NCI-H526 (cell line): ENCODE measurements around the gene HSD17B12.
"Not testable (repeated sequence)": the region's sequence is repeated elsewhere in the genome, so short reads cannot be mapped to it uniquely, and the experiment has no call there.

ENCODE experiments used
- DNase-seq, 2 experiments: peaks; one replicate each; lab custom pipeline; 2025; lab: John Stamatoyannopoulos, UW

HSD17B12 gene

DNA sequence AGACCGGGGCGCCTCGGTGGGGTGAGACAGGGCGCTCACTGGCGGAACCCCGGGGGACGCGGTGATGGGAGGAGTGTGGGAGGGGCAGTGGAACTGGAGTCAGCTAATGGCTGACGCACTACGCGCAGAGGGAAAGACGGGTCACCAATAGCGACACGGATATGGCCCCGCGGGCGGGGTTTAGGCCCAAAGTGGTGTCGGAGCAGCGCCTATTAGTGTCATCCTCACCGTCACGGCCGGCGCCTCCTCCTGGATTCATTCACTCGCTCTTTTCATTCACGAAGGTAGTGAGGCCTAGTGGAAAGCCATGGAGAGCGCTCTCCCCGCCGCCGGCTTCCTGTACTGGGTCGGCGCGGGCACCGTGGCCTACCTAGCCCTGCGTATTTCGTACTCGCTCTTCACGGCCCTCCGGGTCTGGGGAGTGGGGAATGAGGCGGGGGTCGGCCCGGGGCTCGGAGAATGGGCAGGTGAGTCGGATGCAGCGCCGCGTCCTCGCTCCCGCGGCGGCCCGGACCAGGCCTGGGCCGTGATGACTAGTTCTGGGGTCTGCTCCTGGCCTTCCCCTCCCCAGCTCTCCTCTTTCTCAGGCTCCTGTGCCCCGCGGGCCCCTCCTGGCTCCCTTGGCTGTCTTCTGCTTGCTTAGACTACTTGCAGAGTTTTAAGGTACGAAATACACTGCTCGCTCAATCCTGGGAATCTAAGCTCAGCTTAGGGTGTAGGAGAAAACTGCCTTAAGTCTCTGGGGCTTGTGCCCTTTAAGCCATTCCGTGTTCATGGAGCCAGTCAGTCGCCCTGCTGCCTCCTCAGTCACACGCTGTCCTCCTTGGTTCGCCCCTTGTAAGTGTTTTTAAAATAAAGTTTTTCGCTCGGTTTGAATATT is at the start of gene HSD17B12:
TSS of gene HSD17B12 (plus strand) at position 218 of the 880 bp plus-strand sequence. CDS start at position 308, 90 bp downstream.
- peak; percentile 99 to 100 for DNase-seq

DNA sequence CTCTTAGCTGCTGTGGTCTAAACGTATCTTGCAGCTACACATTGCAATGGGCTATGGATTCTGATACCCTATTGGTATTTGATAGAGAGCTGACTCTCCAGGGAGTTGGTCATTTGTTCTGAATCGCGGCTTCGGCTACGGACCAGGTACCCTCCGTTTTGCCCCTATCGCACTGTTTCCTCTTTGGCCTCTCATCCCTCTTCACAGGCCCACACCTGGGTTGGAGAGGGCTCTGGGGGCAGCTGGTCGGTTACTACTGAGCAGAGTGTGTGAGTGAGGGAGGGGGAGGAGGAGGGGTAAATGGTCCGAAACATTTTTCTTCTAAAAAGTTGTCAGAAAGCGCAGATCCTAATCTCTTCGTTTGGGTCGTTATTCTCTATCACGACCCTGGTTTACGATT is 48.8 kb upstream of the HSD17B12 start:
- no peak for DNase-seq

DNA sequence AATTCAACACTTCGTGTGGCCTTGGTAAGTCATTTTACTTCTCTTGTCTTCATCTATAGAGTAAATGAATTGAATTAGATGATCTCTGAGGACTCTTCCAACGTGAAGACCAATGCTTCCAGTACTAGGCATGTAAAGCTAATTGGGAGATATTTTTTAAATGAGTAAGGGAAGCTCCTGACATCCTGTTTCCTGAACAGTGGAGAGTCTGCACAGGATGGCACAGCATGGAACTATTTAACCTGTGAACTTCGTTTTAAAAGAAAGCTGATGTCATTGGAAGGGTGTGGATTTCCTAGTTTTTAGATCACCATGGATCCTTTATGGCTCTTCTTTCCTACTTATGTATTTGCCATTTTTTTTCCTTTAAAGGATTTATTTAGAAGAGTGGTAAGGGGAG is 48.4 kb upstream of the HSD17B12 start:
- no peak for DNase-seq

DNA sequence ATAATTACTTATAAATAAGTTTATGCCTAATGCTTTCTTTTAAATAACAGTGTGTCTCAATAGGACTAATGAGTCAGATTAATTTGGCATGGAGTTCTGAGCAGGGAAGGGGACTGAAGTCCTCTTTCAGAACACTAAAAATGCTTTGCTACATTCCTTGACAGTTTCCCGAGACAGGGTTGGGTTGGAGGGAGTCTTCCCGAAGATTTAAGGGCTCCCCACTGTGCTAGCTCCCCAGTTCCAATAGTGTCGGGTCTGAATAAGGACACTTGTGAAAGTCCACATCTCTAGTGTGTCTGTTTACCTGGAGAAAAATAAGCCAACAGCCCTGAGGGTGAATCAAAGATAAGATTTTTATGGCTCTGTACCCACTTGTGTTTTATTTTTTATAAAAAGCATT is 41.8 kb upstream of the HSD17B12 start:
- DNase-seq, result no peak

DNA sequence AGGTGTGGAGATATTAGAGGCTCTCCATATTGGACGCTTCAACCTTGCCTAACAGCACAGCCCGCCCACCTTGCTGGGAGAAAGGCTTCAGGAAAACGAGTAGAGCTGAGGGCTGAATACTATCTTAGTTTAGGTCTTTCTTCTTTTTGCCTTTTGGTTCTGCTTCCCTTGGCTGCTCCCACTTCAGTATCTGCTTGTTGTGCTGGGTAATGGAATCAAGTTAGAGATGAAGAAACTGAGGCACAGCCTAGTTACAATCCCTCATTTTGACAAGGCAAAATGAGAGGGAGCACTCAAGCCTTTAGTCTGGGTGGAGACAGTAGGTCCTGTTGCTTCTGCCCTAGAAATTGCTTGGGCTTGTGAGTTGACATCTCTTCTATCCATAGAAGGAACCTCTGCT is 41.3 kb upstream of the HSD17B12 start:
- DNase-seq, result no peak

DNA sequence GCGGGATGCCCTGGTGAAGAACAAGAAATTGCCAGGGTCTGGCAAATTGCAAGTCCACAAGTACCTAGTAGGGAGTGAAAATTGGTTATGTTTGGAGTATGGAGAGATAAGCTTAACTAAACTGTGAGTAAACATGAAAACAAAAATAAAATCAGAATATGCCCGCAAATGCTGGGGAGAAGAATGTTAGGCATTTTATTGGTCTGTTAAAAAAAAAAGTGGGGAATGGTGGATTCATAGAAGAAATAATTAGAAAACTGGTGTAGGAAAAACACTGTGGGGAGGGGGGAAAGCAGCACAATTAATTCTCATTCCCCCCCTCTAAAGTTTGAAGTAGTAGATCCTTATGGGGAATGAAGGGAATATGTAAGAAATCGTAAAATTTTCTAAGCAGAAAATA is 40.6 kb upstream of the HSD17B12 start:
- DNase-seq, result no peak

DNA sequence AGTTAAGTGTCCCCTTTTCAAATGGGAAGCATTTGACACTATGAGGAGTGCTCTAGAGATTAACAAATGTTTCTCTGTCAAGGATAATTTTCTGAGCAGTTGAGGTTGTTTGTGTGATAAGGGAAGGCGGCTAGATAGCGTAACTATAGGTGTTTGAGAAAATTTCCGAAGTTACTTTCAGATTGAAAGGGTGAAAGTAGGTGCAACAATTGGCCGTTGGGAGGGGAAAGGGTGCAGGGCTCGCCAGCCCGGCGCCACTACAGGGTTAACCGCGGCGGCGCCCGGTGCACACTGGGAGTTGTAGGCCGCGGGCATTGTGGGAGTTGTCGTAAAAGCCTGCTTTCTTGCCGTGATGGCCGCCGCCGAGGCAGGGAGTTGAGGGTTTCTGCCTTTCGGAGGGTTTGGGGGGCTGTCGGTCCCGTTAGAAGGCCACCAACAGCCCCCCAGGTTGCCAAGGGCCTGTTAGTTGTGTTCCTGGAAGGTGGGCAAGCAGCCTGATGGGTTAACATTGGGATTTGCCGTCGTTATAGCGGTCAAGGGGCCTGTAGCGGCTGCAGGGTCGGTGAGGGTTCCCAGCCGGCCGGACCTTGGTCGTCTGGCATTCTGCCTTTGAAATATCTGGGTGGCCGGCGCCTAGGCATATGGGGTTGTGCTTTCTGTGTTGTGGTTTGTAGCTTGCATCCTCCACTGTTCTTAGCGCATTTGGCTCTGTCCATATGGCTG is 36.5 kb upstream of the HSD17B12 start:
- peak; percentile 68 to 92 for DNase-seq

DNA sequence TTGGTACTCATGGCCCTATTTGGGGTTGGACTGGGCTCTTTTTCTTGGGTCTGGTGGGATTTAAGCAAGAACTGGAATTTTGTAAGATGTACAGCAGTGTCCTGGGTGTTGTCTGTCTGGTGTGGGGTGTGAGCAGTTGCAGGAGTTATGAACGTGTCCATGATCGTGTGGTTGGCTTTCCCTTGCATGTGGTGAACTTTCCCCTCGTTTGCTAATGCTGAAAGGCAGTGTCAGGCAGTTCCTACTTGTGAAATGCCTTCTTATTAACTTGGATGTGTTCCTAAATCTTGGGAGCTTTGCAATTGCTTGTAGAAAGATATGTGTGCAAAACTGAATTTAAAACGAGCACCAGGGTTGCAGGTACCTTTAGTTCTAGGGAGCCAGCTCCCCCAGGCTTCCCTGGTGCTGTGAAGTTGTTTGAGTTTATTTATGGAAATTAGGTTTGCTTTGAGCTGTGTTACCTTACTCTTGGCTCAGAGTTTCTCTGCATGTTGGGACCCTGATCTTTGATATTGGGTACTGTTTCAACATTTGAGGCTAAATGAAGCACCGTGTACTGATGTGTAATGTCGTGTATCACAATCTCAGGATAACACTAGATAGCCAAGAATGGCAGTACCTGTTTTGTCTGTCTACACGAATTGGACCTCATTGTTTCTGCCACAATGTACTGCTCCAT is 35.8 kb upstream of the HSD17B12 start:
- no peak for DNase-seq

DNA sequence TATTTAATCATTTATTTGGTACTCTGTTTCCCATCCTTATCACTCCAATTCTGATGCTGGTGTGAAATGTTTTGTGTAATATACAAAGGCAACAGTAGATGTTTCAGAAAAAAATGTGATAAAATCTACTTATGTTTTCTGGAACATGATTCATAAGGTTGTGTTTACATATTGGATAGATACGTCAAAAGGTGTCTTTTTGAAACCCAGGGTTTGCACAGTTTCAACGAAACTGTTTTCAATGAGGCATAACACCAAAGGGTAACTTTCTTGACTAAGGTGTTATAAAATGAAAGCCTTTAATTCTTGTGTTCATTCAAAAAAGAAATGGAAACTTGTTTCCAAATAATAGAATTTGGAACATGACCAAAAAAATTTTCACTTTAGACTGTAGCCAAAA is 33.8 kb upstream of the HSD17B12 start:
- DNase-seq, result no peak

DNA sequence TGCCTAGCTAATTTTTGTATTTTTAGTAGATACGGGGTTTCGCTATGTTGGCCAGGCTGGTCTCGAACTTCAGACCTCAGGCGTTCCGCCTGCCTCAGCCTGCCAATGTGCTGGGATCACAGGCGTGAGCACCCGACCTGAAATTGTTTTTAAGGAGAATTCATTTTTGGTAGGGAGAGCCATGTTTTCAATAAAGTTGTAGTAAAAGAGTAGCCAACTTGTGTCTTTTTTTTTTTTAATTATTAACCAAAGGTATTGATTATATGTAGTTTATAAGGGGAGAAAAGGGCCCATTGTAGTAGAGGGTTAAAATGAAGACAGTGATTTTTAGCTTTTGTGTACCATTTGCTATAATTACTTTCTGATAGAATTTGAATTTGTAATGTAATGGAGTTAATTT is 31.6 kb upstream of the HSD17B12 start:
- no peak for DNase-seq

DNA sequence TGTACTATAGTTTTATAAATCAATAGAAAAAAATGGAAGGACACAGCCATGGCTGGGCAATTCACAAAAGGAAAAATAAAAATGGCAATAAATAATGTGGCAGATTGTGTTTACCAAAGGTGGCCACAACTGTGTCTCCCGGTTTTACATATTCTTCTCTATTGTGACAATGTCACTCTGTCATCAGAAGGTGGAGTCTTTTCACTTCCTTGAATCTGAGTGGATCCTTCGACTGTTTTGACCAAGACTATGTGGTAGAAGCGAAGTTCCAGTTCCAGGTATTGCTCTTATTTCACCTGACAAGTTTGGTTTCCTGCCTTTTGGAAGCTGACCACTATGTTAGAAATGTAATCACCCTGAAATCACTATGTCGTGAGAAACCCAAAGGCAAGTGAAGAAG is 31.0 kb upstream of the HSD17B12 start:
- no peak for DNase-seq

DNA sequence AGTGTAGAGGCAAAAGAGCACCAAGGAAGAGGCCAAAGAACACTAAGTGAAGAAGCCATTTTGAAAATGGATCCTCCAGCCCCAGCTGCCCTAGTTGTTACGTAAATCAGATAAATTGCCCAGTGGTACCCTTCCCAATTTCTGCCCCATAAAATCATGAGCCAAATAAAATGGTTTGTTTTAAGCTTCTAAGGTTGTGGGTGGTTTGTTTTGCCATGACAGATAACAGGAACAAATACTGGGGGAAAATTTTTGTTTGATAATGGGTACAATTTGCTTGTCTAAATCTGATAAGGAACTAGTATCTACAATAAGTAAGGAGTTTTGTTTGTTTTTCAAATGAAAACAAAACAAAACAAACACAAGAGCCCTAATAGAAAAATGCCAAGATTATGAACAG is 30.6 kb upstream of the HSD17B12 start:
- no peak for DNase-seq

DNA sequence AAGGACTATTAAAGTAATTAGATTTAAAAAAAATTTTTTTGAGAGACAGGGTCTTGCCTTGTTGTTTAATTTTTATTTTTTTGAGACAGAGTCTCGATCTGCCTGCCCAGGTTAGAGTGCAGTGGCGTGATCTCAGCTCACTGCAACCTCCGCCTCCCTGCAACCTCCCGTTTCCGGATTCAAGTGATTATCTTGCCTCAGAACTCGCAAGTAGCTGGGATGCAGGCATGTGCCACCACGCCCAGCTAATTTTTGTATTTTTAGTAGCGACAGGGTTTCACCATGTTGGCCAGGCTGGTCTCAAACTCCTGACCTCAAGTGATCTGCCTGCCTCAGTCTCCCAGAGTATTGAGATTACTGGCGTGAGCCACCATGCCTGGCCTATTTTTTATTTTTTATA is 17.5 kb upstream of the HSD17B12 start:
- DNase-seq, result not testable (repeated sequence)

DNA sequence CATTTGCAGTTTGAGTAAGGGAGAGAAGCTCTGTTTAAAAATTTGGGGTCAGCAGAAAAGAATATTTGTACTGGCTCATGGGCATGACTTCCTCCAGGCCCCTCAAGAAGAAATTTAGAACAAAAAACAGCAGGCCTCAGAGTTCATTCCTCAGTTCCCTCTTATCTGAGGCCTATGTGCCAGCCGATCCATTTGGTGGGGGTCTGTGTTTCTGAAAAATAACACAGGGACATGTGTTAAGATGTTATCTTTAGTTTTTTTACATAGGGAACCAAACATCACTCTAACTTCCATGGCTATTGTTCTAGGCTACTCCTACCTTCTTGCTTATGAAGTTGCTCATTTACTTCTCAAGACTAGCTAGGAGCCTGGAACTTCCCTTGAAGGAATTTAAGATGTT is 16.2 kb upstream of the HSD17B12 start:
- no peak for DNase-seq

DNA sequence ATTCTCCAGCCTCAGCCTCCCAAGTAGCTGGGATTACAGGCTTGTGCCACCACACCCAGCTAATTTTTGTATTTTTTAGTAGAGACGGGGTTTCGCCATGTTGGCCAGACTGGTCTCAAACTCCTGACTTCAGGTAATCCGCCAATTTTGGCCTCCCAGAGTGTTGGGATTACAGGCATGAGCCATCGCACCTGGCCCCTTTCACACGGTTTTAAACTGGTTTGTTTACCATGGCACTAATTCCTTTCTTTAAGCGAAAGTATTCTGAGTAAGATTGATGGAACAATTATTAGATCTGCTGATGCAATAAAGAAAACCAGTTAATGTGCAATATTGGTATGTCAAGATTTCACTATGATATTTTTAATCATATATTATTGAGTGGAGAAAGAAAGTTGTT is 9.3 kb upstream of the HSD17B12 start:
- not testable (repeated sequence) for DNase-seq

DNA sequence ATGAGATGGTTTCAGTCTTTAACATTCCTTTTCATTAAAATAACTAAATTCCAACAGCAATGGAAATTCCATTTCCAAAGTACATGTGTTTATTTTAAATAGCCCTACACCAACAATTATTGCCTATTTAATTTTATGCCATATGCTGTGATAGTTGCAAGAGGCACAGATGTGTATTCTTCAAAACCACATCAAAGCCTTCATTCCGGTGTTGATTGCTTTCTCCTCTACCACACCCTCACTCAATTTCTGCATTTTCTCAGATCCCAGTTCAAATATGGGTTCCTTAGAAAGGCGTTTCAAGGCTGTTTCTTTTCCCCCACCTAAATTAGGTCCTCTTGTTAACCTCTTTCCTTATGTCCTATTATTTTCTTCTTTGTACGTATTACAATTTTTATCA is 6.0 kb upstream of the HSD17B12 start:
- no peak for DNase-seq

DNA sequence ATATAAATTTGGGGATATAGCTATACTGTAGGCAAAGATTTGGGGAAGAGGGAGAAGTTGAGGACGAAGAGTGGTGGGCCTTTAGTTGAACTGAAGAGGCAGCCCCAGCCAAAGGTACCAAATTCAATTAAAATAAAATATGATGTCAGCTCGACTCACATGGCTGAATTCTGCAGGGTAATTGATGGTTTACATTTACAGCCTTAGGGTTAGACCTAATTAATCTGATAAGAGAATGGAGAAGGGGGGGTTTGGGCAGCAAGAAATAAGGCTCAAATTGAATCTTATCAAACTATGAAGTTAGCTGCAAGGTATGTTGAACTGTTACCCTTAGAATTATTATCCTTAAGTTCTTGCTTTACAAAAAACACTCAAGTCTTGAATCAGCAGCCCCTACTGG is 3.6 kb upstream of the HSD17B12 start:
- DNase-seq, result no peak

DNA sequence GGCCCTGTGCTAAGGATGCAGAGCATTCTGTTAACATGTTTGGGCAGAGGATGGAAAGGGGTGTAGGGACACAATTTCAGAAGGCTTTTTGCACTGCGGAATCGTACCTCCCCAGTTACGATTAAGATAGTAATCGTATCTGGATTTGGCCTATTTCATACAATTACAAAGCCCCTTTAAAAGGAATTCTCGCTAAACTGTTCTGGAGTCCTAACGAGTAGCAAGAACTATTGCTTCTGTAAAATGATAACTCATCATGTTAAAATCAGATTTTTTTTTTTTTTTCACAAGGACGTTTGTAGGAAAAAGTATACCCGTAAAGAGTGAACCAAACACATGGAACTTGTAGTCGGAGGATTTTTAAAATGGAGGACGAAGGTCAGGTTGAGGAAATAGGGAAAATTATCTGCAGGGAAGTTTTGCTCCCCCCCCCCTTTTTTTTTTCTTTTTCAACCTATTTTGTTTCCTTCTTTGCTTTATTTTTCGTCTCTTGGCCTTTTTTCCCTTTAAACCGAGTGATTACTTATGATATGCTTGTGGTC is 934 bp downstream of the HSD17B12 start:
- DNase-seq, result peak; percentile 24 to 47

DNA sequence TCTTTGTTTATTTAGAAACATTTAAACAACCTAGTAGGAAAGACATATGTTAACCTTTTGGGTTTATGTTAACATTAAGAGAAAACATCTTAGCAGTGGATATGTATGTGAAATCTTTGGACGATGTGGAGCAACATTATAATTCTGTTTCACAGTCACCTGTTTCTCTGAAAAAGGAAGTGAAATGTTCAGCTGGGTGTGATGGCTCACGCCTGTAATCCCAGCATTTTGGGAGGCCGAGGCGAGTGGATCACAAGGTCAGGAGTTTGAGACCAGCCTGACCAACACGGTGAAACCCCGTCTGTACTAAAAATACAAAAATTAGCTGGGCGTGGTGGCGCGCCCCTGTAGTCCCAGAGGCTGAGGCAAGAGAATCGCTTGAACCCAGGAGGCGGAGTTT is 1.5 kb downstream of the HSD17B12 start:
- not testable (repeated sequence) for DNase-seq

DNA sequence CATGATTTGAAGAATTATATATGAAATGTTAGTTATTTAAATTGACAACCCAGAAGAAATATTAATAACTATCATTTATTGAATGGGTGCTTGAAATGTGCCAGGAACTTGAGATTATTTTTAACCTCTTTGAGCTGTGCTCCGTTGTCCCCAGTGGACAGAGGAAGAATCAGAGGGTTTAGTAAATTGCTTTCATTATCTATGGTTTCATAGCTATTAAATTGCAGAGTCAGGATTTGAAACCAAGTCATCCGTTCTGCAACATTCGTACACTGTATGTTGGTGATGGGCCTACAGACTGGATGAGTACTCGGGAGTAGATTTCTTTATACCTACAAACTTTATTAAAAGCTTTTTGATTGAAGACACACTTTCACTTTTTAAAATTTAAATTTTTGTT is 4.9 kb downstream of the HSD17B12 start:
- DNase-seq, result no peak

DNA sequence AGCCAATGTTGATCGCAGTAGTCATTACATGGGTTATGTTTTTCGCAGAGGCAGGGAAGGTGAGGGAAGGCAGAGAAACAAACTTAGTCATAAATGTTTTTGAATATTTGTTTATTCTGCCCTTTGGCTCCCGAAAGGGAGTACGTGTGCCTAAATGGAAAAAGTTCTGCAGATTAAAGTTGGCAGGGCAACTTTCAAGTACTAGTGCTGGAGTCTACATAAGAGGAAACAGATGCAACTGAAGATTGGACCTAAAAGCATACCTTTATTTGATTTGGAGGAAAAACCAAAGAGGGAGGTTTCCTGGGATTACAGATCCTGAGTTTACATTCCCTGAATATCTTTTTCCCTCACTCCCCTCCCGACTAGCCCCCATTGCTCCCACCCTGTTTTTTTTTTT is 5.7 kb downstream of the HSD17B12 start:
- DNase-seq, result no peak

DNA sequence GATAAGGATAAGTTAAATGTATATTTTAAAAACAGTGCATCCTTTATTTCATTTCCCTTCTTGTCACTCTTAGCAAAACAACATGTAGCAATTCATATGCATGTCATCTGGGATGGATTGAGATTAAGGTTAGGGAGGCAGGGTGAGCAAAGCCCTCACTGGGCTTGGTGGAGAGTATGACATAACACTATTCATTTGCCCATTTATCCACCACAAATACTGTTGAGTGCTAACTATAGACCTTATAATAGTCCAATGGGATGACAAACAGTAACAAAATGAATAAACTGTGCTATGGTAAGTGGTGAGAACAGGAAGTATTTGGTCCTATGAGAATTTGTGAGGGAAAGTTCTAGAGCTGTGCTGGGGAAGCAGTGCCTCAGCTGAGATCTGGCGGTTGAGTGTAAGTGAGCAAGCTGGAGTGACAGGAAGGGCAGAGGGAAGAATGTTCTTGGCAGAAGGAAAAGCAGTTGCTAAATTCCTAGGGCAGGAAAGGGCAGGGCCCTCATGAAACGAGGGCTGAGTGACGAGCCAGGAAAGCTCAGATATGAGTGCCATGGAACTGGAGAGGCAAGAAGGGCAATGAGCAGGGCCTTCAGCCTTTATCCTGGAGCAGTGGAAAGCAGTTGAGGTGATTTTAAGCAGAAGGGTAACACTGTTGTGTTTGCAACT is 6.7 kb downstream of the HSD17B12 start:
- no peak for DNase-seq
